NCI-H1694 (cell line): ENCODE measurements around the gene USHBP1.

Experiments
- DNase-seq: peaks from one replicate; lab custom pipeline; 2025; lab: John Stamatoyannopoulos, UW

The USHBP1 gene

DNA sequence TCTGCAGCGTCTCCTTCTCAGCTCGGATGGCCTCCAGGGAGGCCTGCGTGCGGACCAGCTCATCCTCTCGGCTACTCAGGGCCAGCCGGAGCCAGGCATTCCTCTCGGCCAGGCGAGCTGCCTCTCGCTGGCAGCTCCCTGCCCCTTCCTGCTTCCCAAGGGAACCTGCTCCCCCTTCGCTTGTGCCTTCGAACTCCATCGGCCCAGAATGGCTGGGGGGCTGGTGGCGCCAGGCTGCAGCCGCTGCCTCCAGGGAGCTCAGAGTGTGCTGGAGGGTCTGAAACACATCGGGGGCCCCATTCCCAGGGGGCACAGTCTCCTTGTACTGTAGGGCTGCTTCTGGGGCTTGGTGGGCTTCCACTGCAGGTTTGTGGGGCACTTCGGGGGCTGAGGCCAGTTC is 2.0 kb downstream of the USHBP1 start:
- no peak for DNase-seq

DNA sequence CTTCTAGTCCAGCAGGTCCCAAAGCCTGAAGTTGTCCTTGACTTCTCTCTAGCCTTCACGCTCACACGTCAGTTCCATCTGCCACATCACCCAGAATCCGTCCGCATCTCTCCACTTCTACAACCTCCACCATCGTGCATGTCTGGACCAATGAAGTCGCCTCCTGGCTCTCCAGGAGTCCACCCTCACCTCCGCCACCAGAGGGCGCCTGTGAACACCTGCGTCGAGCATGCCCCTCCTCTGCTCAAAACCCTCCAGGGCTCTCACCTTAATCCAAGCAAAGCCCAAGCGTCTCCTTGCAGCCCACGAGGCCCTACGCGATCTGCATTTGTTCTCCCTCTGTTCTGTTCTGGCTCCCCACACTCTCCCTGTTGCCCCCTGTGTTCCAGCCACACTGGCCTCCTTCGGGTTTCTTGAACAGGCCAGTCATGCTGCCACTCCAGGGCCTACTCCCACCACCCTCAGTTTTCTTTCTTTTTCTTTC is 3.7 kb downstream of the USHBP1 start:
- DNase-seq, result peak; percentile 65

DNA sequence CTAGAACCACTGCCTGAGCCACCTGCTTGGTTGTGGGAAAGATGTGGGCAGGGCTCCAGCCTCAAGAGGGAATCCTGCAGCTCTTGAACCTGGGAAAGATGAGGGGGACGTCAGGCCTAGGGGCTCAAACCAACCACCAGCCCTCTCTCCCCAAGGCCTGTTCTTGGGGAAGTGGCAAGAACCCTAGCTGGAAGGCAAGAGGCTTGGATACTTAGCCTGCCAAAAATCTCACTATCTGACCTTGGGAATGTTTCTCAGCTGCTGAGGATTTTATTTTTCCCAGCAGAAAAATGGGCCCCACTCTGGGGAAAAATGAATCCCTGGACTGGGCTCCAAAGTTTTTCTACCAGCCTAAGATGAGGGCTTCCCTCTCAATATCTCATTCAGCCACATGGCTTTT is 4.6 kb downstream of the USHBP1 start:
- no peak for DNase-seq

- DNase-seq, result no peak
Measured at GRCh38 chr19:17259118-17259780, 5.3 kb downstream of the USHBP1 start.

DNA sequence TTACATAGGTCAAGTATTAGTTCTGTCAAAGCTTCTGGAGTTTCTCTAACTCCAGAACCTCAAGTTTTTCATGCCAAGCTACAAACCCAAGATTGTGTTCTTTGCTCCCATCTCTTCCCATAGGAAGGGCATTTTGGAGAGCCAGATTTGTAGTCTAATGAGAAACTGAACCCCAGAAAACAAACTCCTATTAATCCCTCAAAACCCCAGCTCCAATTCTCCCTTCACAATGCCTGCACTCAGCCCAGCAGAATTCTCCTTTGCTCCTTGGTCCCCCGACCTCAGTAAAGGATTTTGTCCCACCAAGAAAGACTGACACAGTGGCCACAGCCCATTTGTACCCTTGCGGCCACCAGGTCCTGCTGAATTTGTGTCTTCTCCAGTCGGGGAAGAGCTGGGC is 8.4 kb downstream of the USHBP1 start:
- no peak for DNase-seq

- DNase-seq, result no peak
Measured at GRCh38 chr19:17255150-17255621, 9.4 kb downstream of the USHBP1 start.

- no peak for DNase-seq
Measured at GRCh38 chr19:17254636-17255035, 9.9 kb downstream of the USHBP1 start.

GRCh38 chr19:17249887-17250548 is 14.5 kb downstream of the USHBP1 start:
- DNase-seq, result no peak

GRCh38 chr19:17248011-17248776 is 16.4 kb downstream of the USHBP1 start:
- no peak for DNase-seq

- no peak for DNase-seq
Measured at GRCh38 chr19:17246681-17247425, 17.7 kb downstream of the USHBP1 start.

DNA sequence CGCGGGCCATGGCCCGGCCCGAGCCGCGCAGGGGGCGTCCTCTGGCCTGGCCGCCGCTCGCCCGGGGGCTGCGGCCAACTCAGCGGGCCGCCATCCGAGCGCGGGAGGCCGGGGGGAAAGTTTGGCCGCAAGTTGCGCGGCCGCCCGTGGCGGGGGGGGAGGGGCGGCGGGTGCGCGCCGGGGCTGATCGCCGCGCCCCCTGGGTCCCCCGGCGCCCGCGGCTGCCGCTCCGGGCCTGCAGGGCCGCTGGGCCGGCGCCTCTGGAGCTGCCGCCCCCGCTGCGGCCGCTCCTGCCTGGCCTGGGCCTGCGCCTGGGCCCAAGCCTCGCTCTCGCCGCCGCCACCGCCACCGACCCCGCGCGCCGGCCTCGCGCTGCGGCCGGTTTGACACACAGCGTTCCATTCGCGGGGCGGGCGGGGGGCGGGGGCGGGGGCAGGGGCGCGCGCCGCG is 19.0 kb downstream of the USHBP1 start, which contains the start of gene NR2F6:
NR2F6 (minus strand) TSS at position 385 of the 450 bp plus-strand sequence. CDS start 699 bp downstream, outside the sequence.
- no peak for DNase-seq

- no peak for DNase-seq
Measured at GRCh38 chr19:17244618-17245534, 19.7 kb downstream of the USHBP1 start.

- no peak for DNase-seq
Measured at GRCh38 chr19:17243830-17244617, 20.5 kb downstream of the USHBP1 start.

DNA sequence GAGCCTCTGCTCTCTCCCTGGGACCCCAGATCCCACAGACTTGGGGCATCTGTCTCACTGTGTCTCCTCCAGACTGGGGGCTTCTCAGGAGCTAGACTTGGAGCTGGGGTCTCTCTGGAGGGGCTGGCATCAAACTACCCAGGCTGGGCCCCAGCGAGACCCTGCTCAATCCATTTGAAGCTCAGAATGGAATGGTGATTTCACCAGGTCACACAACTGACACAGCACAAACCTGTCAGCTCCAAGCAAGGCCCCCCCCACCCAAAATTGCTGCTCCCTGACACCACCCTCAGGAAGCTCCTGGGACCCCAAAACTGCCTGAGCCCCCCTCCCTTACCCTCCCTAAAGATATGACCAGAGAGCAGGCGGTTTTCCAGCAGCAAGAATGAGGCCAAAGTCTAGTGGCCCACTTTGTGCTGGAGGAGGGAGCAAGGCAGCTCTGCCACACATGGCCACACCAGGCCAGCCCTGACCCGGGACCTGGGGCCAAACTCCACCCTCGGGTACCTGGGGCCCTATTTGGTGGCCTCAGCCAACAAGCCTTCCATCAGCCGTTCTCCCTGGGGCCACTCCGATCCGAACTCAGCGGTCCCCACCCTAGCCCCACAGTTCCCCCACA is 21.2 kb downstream of the USHBP1 start:
- no peak for DNase-seq

GRCh38 chr19:17242431-17243208 is 21.9 kb downstream of the USHBP1 start:
- DNase-seq, result no peak

DNA sequence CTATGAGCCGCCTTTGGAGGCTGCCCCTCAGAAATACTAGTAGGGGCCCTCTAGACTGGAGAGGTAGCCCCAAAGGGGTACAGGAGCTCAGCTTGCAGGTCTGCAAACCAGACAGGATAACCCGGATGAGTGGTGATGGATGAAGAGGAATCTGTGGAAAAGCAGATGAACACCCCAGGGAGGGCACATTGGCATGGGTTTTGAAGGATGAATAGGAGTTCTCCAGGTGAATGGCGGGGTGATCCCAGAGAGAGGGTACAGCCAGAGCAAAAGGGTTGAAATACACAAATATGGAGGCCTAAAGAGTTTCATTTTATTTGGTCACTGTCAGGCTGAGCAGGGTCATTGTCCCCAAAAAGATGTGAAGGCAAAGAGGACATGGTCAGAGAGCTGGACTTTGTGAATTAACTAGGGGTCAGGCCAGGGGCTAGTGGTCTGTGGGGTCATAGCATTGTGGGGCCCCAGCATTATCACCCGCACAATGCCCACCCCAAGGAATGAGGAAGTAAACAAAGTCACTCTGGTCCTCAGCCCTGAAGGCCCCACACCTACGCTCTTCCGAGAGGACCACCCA is 23.6 kb downstream of the USHBP1 start:
- DNase-seq, result no peak

DNA sequence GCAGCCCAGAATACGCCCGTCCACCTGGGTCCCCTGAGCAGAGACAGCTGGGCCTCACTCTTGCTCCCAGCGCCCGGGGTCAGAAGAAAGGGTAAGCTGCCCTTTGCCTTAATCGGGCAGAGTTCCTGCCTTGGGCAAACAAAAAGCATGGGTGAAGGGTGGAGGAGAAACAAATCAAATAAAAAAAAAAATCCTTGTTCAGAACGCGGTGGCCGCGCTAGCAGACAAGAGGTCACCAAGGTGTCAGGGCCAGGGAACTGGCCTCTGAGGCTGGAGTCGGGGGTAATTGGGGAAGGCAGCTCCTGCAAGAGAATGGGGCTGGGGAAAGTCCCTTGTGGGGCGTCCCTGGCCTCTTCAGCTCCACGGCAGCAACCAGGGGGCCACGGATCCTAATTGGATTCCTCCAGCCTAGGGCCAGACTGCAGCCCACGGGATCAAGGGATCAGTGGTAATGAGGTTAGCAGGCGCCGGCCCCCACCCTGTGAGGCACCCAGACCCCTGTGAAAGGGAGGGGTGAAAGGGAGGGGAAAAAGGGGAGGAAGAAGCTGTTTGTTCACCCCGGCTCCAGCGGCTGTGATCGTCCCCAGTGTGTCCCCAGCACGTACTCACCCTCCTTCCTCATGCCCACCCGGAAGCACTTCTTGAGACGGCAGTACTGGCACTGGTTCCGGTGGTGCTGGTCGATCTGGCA is 24.3 kb downstream of the USHBP1 start:
- no peak for DNase-seq
